Measurements from ENCODE around the gene RYR3.
A peak's percentile ranks its signal among the peaks of the same experiment; 100 is the strongest.

RYR3 gene

DNA sequence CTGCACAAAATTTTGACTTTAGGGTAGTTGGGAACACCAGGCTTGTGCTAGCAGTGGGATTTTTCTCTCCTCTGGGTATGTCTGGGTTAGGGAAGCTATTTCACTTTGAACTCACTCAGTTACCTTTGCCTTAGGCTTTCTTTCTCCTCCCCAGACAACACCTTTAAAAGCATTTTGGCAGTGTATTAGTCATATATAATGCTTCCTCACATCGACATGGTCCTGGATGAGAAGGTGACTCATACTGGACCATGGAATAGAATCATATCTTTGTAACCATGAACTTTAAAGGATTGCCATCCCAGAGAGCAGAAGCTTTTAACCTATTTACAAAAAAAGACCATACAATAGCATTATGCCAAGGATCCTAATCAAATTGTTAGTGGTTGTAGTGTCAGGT, 2.7 kb downstream of the RYR3 start:
- Histone ChIP-seq H2BK12ac (ENCODE audit: low read length) (no peak overlapping the region), H3K4ac (ENCODE audit: low read depth, low read length) (no peak overlapping the region), H3K27ac (ENCODE audit: low read depth, low read length) (peak overlapping the region; percentile 50), H4K8ac (ENCODE audit: low read depth, low read length) (no peak overlapping the region), H3K9ac (ENCODE audit: low read length) (no peak overlapping the region), H3K27me3 (ENCODE audit: insufficient read depth, low read length) (peaks cover 19% of the 10 kb centered on the region), H2AK5ac (ENCODE audit: low read length) (no peak overlapping the region), H3K18ac (ENCODE audit: low read length) (no peak overlapping the region), H3K4me1 (ENCODE audit: control insufficient read depth in 1 of 2, insufficient read depth in 2 of 2, low read length in 2 of 2) (peaks cover 12 to 13% of the 10 kb centered on the region in 2 experiments), H3K4me3 (ENCODE audit: low read depth, low read length) (no peak overlapping the region), H3K9me3 (ENCODE audit: insufficient read depth, low read depth, low read length) (no peaks in the 10 kb centered on the region), H3K79me2 (ENCODE audit: control insufficient read depth, insufficient read depth, low read length, poor library complexity) (peaks cover 5% of the 10 kb centered on the region), H3K4me2 (ENCODE audit: low read length) (peak overlapping the region; percentile 24), H4K91ac (ENCODE audit: low read depth, low read length) (no peak overlapping the region), H3K79me1 (ENCODE audit: low read length) (peaks cover 33% of the 10 kb centered on the region), H2BK5ac (ENCODE audit: low read depth, low read length, poor library complexity) (no peak overlapping the region), H4K12ac (ENCODE audit: low read depth, low read length) (no peak overlapping the region), H3K23ac (ENCODE audit: low read length) (no peak overlapping the region), H3K36me3 (ENCODE audit: control insufficient read depth in 1 of 2, insufficient read depth in 2 of 2, low read length in 2 of 2) (peaks cover 0 to 2% of the 10 kb centered on the region in 2 experiments), H2BK120ac (ENCODE audit: insufficient read depth, low read length, poor library complexity) (no peak overlapping the region), H3K14ac (ENCODE audit: low read length) (no peak overlapping the region), H2AFZ (ENCODE audit: insufficient read depth, low read length, poor library complexity) (no peak overlapping the region)
- WGBS (ENCODE audit: extremely low coverage, insufficient coverage, insufficient read length), result no CpG with 5 or more reads among the region's 1 CpG
- no peak for DNase-seq

DNA sequence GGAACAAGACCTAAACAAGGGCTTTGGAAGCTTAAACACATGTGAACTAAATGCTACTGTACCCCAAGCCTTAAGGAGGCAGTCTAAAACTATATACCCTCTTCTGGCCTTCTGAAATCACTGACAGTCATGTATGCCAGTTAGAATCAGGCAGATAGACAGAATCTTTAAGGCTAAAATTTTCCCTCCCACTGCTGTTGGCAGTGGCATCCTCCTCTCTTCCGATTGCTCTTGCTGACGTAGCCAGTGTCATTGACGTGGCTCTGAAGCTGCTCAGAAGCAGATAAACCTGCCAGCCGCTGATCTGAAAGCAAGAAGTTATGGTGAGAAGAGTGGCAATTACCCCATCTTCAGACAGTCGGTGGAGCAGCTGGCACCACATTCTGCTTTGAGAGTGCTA, 3.3 kb downstream of the RYR3 start:
- H3K27me3 ChIP-seq (ENCODE audit: insufficient read depth, low read length), result peaks cover 19% of the 10 kb centered on the region
- no peak for DNase-seq
- peaks cover 33% of the 10 kb centered on the region for H3K79me1 ChIP-seq (ENCODE audit: low read length)
- peak overlapping the region; percentile 87 for H2BK12ac ChIP-seq (ENCODE audit: low read length)
- H4K12ac ChIP-seq (ENCODE audit: low read depth, low read length), result no peak overlapping the region
- no peak overlapping the region for H3K4me2 ChIP-seq (ENCODE audit: low read length)
- peak overlapping the region; percentile 74 for H2BK120ac ChIP-seq (ENCODE audit: insufficient read depth, low read length, poor library complexity)
- no peak overlapping the region for H2AK5ac ChIP-seq (ENCODE audit: low read length)
- peak overlapping the region; percentile 73 for H3K14ac ChIP-seq (ENCODE audit: low read length)
- no CpG with 5 or more reads among the region's 5 CpGs for WGBS (ENCODE audit: extremely low coverage, insufficient coverage, insufficient read length)
- peak overlapping the region; percentile 7 for H3K27ac ChIP-seq (ENCODE audit: low read depth, low read length)
- no peak overlapping the region for H2AFZ ChIP-seq (ENCODE audit: insufficient read depth, low read length, poor library complexity)
- H3K18ac ChIP-seq (ENCODE audit: low read length), result no peak overlapping the region
- H3K23ac ChIP-seq (ENCODE audit: low read length), result no peak overlapping the region
- no peak overlapping the region for H4K8ac ChIP-seq (ENCODE audit: low read depth, low read length)
- H3K79me2 ChIP-seq (ENCODE audit: control insufficient read depth, insufficient read depth, low read length, poor library complexity), result peaks cover 5% of the 10 kb centered on the region
- H2BK5ac ChIP-seq (ENCODE audit: low read depth, low read length, poor library complexity), result no peak overlapping the region
- no peak overlapping the region for H3K4ac ChIP-seq (ENCODE audit: low read depth, low read length)
- no peak overlapping the region for H3K9ac ChIP-seq (ENCODE audit: low read length)
- H3K36me3 ChIP-seq (ENCODE audit: control insufficient read depth in 1 of 2, insufficient read depth in 2 of 2, low read length in 2 of 2), result peaks cover 0 to 2% of the 10 kb centered on the region in 2 experiments
- no peak overlapping the region for H3K4me3 ChIP-seq (ENCODE audit: low read depth, low read length)
- H4K91ac ChIP-seq (ENCODE audit: low read depth, low read length), result peak overlapping the region; percentile 64
- H3K4me1 ChIP-seq (ENCODE audit: control insufficient read depth in 1 of 2, insufficient read depth in 2 of 2, low read length in 2 of 2), result peaks cover 12 to 13% of the 10 kb centered on the region in 2 experiments
- no peaks in the 10 kb centered on the region for H3K9me3 ChIP-seq (ENCODE audit: insufficient read depth, low read depth, low read length)

DNA sequence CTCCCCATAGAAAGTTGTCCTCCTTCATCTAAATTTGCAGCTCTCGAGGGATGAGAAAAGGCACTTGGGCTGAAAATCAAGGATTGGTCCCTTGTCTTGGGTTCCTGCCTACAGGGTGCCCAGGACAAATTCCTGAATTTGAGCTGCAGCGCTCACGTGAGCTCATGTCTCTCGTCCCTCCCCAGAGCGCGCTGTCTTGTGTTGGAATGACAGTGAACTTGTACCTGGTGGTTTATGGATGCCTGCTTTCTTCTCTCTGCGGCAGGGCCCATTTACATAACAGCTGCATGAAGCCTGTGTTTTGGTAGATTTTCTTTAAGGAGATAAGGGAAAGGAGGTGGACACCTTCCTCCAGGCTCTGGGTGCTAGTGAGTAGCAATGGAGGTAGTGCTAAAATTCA, 4.3 kb downstream of the RYR3 start:
- H3K4ac ChIP-seq (ENCODE audit: low read depth, low read length), result no peak overlapping the region
- H3K18ac ChIP-seq (ENCODE audit: low read length), result no peak overlapping the region
- H3K79me2 ChIP-seq (ENCODE audit: control insufficient read depth, insufficient read depth, low read length, poor library complexity), result peaks cover 5% of the 10 kb centered on the region
- no peak overlapping the region for H2BK120ac ChIP-seq (ENCODE audit: insufficient read depth, low read length, poor library complexity)
- peak overlapping the region; percentile 35 for H3K14ac ChIP-seq (ENCODE audit: low read length)
- peaks cover 12 to 13% of the 10 kb centered on the region in 2 experiments for H3K4me1 ChIP-seq (ENCODE audit: control insufficient read depth in 1 of 2, insufficient read depth in 2 of 2, low read length in 2 of 2)
- no peak overlapping the region for H3K9ac ChIP-seq (ENCODE audit: low read length)
- no peak overlapping the region for H3K4me3 ChIP-seq (ENCODE audit: low read depth, low read length)
- H4K8ac ChIP-seq (ENCODE audit: low read depth, low read length), result no peak overlapping the region
- no peak overlapping the region for H4K12ac ChIP-seq (ENCODE audit: low read depth, low read length)
- H3K4me2 ChIP-seq (ENCODE audit: low read length), result no peak overlapping the region
- H2BK12ac ChIP-seq (ENCODE audit: low read length), result no peak overlapping the region
- H3K36me3 ChIP-seq (ENCODE audit: control insufficient read depth in 1 of 2, insufficient read depth in 2 of 2, low read length in 2 of 2), result peaks cover 0 to 2% of the 10 kb centered on the region in 2 experiments
- H3K9me3 ChIP-seq (ENCODE audit: insufficient read depth, low read depth, low read length), result no peaks in the 10 kb centered on the region
- DNase-seq, result no peak
- no peak overlapping the region for H2AFZ ChIP-seq (ENCODE audit: insufficient read depth, low read length, poor library complexity)
- peaks cover 33% of the 10 kb centered on the region for H3K79me1 ChIP-seq (ENCODE audit: low read length)
- peaks cover 17% of the 10 kb centered on the region for H3K27me3 ChIP-seq (ENCODE audit: insufficient read depth, low read length)
- no peak overlapping the region for H2AK5ac ChIP-seq (ENCODE audit: low read length)
- no peak overlapping the region for H3K23ac ChIP-seq (ENCODE audit: low read length)
- H2BK5ac ChIP-seq (ENCODE audit: low read depth, low read length, poor library complexity), result no peak overlapping the region
- no peak overlapping the region for H4K91ac ChIP-seq (ENCODE audit: low read depth, low read length)
- no peak overlapping the region for H3K27ac ChIP-seq (ENCODE audit: low read depth, low read length)
- no CpG with 5 or more reads among the region's 7 CpGs for WGBS (ENCODE audit: extremely low coverage, insufficient coverage, insufficient read length)

DNA sequence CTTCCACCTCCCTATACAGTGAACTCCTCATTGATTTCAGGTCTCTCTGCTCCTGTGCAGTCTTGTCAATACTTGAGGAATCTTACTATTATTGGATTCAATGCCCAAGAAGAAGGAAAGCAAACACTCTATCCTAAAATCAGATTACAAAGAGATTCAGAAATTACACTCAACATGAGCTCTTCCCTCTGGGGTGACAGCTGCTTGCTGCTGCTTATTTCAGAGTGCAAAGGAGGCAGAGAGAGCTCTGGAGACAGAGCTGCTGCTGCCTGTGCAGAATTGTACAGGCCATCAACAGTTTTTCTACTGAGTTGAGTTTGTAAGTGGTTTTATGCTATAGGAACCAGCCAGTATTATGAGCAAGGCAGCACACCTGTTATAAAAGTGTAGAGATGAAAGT, 7.1 kb downstream of the RYR3 start:
- Histone ChIP-seq H3K4me1 (ENCODE audit: control insufficient read depth in 1 of 2, insufficient read depth in 2 of 2, low read length in 2 of 2) (peaks cover 8 to 11% of the 10 kb centered on the region in 2 experiments), H3K18ac (ENCODE audit: low read length) (no peak overlapping the region), H2AFZ (ENCODE audit: insufficient read depth, low read length, poor library complexity) (no peak overlapping the region), H2BK120ac (ENCODE audit: insufficient read depth, low read length, poor library complexity) (no peak overlapping the region), H2AK5ac (ENCODE audit: low read length) (no peak overlapping the region), H3K23ac (ENCODE audit: low read length) (no peak overlapping the region), H3K9ac (ENCODE audit: low read length) (no peak overlapping the region), H3K27me3 (ENCODE audit: insufficient read depth, low read length) (no peaks in the 10 kb centered on the region), H3K4me2 (ENCODE audit: low read length) (no peak overlapping the region), H3K36me3 (ENCODE audit: control insufficient read depth in 1 of 2, insufficient read depth in 2 of 2, low read length in 2 of 2) (peaks cover 0 to 2% of the 10 kb centered on the region in 2 experiments), H3K9me3 (ENCODE audit: insufficient read depth, low read depth, low read length) (no peaks in the 10 kb centered on the region), H3K14ac (ENCODE audit: low read length) (no peak overlapping the region), H3K79me2 (ENCODE audit: control insufficient read depth, insufficient read depth, low read length, poor library complexity) (peaks cover under 1% of the 10 kb centered on the region), H4K8ac (ENCODE audit: low read depth, low read length) (no peak overlapping the region), H3K79me1 (ENCODE audit: low read length) (peaks cover 12% of the 10 kb centered on the region), H4K12ac (ENCODE audit: low read depth, low read length) (no peak overlapping the region), H3K4ac (ENCODE audit: low read depth, low read length) (no peak overlapping the region), H2BK5ac (ENCODE audit: low read depth, low read length, poor library complexity) (no peak overlapping the region), H2BK12ac (ENCODE audit: low read length) (no peak overlapping the region), H4K91ac (ENCODE audit: low read depth, low read length) (no peak overlapping the region), H3K27ac (ENCODE audit: low read depth, low read length) (no peak overlapping the region), H3K4me3 (ENCODE audit: low read depth, low read length) (no peak overlapping the region)
- no peak for DNase-seq
